ELR (cell line): ENCODE measurements around the gene SLC35E2B.
A peak's percentile ranks its signal among the peaks of the same experiment; 100 is the strongest.
"Not testable (repeated sequence)": the region's sequence is repeated elsewhere in the genome, so short reads cannot be mapped to it uniquely, and the experiment has no call there.

Experiments used
- DNase-seq: peaks from one replicate; pipeline ENCODE4 v3.0.0-alpha.2; 2015; ENCODE audit warnings: low read depth

Gene SLC35E2B

GRCh38 chr1:1674806-1675205, 17.8 kb downstream of the SLC35E2B start:
- DNase-seq = not testable (repeated sequence)

- no peak for DNase-seq
Observed at GRCh38 chr1:1672181-1672965, 20.2 kb downstream of the SLC35E2B start.

- DNase-seq = no peak
Observed at GRCh38 chr1:1671365-1672119, 21.1 kb downstream of the SLC35E2B start.

- no peak for DNase-seq
Observed at GRCh38 chr1:1670866-1671265, 21.7 kb downstream of the SLC35E2B start.

- DNase-seq = no peak
Observed at GRCh38 chr1:1669468-1670440, 22.8 kb downstream of the SLC35E2B start.

- no peak for DNase-seq
Observed at GRCh38 chr1:1666526-1666925, 26.1 kb downstream of the SLC35E2B start.

GRCh38 chr1:1665815-1666251, 26.8 kb downstream of the SLC35E2B start:
- no peak for DNase-seq

GRCh38 chr1:1664941-1665814, 27.4 kb downstream of the SLC35E2B start:
- no peak for DNase-seq

GRCh38 chr1:1664318-1664717, 28.3 kb downstream of the SLC35E2B start:
- not testable (repeated sequence) for DNase-seq

- DNase-seq = not testable (repeated sequence)
Observed at GRCh38 chr1:1662830-1663560, 29.6 kb downstream of the SLC35E2B start.

- not testable (repeated sequence) for DNase-seq
Observed at GRCh38 chr1:1662392-1662791, 30.2 kb downstream of the SLC35E2B start.

GRCh38 chr1:1658583-1659549, 33.7 kb downstream of the SLC35E2B start, which contains the start of gene CDK11B:
Gene CDK11B (minus strand): TSS chr1:1659004. CDS start chr1:1657485, 1,519 bp downstream.
- DNase-seq = peak; percentile 97

- DNase-seq = not testable (repeated sequence)
Observed at GRCh38 chr1:1648265-1648664, 44.3 kb downstream of the SLC35E2B start.

- not testable (repeated sequence) for DNase-seq
Observed at GRCh38 chr1:1647567-1648241, 44.9 kb downstream of the SLC35E2B start.

GRCh38 chr1:1646326-1646725, 46.3 kb downstream of the SLC35E2B start:
- not testable (repeated sequence) for DNase-seq

- not testable (repeated sequence) for DNase-seq
Observed at GRCh38 chr1:1640711-1641461, 51.7 kb downstream of the SLC35E2B start.

- DNase-seq = not testable (repeated sequence)
Observed at GRCh38 chr1:1640081-1640480, 52.5 kb downstream of the SLC35E2B start.

- not testable (repeated sequence) for DNase-seq
Observed at GRCh38 chr1:1639368-1639767, 53.2 kb downstream of the SLC35E2B start.
